NB4 (cell line): ENCODE results near the gene EPN3.

ENCODE experiments used
- DNase-seq: peaks from one replicate; pipeline ENCODE4 v3.0.0; 2010; ENCODE audit warnings: low read depth
- H3K4me3 ChIP-seq: one replicate; pipeline ENCODE4 v1.5.1; 2011; ENCODE audit warnings: mild to moderate bottlenecking, low read depth, low read length, moderate library complexity
- MYC ChIP-seq: IDR thresholded peaks from 2 replicates; pipeline ENCODE4 v1.6.1; 2011; ENCODE audit warnings: low read depth, low read length
- POLR2A ChIP-seq: IDR thresholded peaks from 2 replicates; pipeline ENCODE4 v1.6.1; 2011; ENCODE audit warnings: mild to moderate bottlenecking; ENCODE audit not compliant: insufficient read length; ENCODE audit errors: extremely low read depth
- TF ChIP-seq, protein P1 (sequence below): IDR thresholded peaks from 2 replicates; pipeline ENCODE4 v1.6.1; 2011; ENCODE audit warnings: low read depth, low read length
- TF ChIP-seq, protein P2 (sequence below): IDR thresholded peaks from one replicate; pipeline ENCODE4 v1.5.1; 2012; ENCODE audit warnings: low read depth, low read length

Gene EPN3

DNA sequence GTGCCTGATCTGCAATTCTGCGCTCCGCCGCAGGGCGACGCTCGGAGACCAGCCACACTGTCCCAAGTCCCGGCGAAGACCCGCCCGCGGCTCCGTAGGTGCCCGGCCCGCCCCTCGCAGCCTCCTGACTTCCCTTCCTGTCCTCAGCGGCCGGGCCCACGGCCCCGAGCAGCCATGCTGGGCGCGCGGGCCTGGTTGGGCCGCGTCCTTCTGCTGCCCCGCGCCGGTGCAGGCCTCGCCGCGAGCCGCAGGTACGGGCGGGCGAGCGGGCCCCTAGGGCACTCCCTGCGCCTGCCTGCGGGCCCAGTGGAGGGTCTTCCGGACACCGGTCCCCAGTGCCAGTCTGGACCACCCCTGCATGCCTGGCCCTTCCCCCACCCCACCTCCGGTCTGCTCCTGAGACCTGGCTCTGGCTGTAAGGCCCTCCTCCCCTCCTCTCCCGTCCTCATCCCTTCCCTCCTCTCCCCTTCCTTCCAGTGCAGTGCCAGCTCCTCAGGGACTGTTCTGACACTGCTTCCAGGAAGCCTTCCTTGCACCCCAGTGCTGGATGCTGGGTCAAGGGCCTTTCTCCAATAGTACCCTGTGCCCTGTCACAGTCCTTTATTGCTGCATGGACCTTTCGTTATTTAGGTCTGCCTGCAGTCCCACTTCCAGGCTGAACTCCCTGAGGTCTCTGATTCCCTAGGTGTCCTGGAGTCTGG is 14.7 kb downstream of the EPN3 start, which contains the start of gene SPATA20:
SPATA20 (plus strand) TSS at position 140 of the 701 bp plus-strand sequence; CDS start at position 175, 35 bp downstream.
- H3K4me3 ChIP-seq = peak within 1 kb of the TSS; percentile 59
- DNase-seq = peak; percentile 90
- TF ChIP-seq POLR2A (peak; percentile 64), MYC (0 out of 2 replicates have a peak, but pooled peaks have one; percentile 21)
- TF ChIP-seq, protein P1, sequence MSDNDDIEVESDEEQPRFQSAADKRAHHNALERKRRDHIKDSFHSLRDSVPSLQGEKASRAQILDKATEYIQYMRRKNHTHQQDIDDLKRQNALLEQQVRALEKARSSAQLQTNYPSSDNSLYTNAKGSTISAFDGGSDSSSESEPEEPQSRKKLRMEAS = peak; percentile 35; the same call in 1 of the 2 replicates
- TF ChIP-seq, protein P2, sequence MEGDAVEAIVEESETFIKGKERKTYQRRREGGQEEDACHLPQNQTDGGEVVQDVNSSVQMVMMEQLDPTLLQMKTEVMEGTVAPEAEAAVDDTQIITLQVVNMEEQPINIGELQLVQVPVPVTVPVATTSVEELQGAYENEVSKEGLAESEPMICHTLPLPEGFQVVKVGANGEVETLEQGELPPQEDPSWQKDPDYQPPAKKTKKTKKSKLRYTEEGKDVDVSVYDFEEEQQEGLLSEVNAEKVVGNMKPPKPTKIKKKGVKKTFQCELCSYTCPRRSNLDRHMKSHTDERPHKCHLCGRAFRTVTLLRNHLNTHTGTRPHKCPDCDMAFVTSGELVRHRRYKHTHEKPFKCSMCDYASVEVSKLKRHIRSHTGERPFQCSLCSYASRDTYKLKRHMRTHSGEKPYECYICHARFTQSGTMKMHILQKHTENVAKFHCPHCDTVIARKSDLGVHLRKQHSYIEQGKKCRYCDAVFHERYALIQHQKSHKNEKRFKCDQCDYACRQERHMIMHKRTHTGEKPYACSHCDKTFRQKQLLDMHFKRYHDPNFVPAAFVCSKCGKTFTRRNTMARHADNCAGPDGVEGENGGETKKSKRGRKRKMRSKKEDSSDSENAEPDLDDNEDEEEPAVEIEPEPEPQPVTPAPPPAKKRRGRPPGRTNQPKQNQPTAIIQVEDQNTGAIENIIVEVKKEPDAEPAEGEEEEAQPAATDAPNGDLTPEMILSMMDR = peak; percentile 84

DNA sequence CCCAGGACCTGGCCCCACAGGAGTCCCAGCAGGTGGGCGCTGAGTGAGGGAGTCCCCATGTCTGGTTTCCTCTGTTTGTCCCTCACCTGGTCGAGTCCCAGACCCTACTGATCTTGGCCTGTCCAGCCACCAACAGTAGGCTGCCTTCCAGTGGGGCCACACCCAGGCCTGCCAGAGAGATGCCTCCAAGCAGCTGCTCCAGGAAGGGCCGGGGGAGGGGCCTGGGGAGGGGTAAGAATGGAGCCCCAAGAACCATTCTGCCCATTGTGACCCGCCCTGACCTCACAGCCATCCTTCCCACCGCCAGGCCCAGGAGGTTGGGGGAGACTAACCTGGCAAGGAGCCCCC is 15.2 kb downstream of the EPN3 start:
- TF ChIP-seq, protein P2 = no peak
- TF ChIP-seq, protein P1 = no peak
- TF ChIP-seq MYC = no peak
- H3K4me3 ChIP-seq = peak overlapping the region; percentile 59
- DNase-seq = no peak

DNA sequence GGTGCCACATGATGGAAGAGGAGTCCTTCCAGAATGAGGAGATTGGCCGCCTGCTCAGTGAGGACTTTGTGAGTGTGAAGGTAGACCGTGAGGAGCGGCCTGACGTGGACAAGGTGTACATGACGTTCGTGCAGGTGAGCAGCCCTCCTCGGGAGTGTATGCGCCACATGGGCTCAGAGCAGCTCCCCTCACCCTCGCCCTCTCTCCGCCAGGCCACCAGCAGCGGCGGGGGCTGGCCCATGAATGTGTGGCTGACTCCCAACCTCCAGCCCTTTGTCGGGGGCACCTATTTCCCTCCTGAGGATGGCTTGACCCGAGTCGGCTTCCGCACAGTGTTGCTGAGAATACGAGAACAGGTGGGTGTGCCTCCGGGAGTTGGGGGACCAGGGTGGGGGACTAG is 16.3 kb downstream of the EPN3 start:
- no peak overlapping the region for H3K4me3 ChIP-seq
- TF ChIP-seq, protein P1 = no peak
- TF ChIP-seq POLR2A (no peak), MYC (no peak)
- TF ChIP-seq, protein P2 = no peak
- DNase-seq = no peak

DNA sequence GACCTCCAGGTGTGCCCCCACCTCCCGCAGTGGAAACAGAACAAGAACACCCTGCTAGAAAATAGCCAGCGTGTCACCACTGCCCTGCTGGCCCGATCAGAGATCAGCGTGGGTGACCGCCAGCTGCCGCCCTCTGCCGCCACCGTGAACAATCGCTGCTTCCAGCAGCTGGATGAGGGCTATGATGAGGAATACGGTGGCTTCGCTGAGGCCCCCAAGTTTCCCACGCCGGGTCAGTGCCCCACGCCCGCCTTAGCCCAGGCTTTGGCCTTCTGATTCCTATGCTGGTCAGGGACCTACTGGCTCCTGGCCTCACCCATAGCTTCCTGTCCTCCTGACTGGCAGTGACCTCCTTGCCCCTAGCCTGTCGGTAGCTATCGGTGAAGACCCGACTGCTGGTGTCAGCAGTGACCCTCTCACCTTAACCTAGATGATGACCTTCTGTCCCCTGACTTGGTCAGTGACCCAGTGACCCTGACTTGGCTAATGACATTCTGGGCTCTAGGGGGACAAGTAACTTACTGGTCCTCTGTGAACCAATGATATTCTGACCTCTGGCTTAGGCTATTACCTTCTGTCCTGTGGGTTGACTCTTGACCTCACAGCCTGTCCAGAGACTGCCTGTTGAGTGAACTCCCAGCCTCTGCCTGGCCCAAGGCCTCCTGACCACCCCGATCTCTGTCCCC is 16.9 kb downstream of the EPN3 start:
- TF ChIP-seq POLR2A (no peak), MYC (no peak)
- TF ChIP-seq, protein P1 = no peak
- TF ChIP-seq, protein P2 = no peak
- no peak overlapping the region for H3K4me3 ChIP-seq
- no peak for DNase-seq

DNA sequence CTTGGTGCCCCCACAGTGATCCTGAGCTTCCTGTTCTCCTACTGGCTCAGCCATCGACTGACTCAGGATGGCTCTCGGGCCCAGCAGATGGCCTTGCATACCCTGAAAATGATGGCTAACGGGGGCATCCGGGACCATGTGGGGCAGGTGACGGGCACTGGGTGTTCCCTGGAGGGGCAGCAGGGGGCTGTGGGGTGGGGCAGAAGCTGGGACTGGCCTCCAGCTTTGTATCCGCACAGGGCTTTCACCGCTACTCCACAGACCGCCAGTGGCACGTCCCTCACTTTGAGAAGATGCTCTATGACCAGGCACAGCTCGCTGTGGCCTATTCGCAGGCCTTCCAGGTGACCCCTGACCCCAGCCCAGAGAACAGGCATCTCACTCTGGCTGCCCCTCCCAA is 17.4 kb downstream of the EPN3 start:
- TF ChIP-seq POLR2A (no peak), MYC (no peak)
- TF ChIP-seq, protein P2 = no peak
- TF ChIP-seq, protein P1 = no peak
- H3K4me3 ChIP-seq = no peak overlapping the region
- DNase-seq = no peak
